ENCODE results near the gene GPC5. TPM values are rescaled to one million over a fixed set of nuclear protein-coding genes. Genes with fewer than 3 reads are reported as not detected.

Gene GPC5
- total and polyA plus RNA-seq, 2 of the 13 experiments (the other 11 are each of a cell fraction or from before 2014, with no cell fraction given): 0.02 to 0.07 TPM

GRCh38 chr13:91745967-91746366 is 347.5 kb downstream of the GPC5 start:
- Histone ChIP-seq H3K9me3 (ENCODE audit: low read length) (no peaks in the 10 kb centered on the region), H4K20me1 (ENCODE audit: insufficient read depth, low read length) (no peaks in the 10 kb centered on the region), H3K4me2 (ENCODE audit: low read depth, low read length) (no peak overlapping the region), H3K36me3 (replicated peaks in 1 of 2; ENCODE audit: control insufficient read depth in 1 of 2, insufficient read depth in 2 of 2, low read length in 2 of 2) (no peaks in the 10 kb centered on the region), H3K9ac (ENCODE audit: insufficient read depth, low read depth, low read length) (no peak overlapping the region), H3K4me3 (replicated peaks in 1 of 3; ENCODE audit: insufficient read depth in 1 of 3, low read depth in 2 of 3, low read length in 3 of 3) (no peak overlapping the region), H2AFZ (ENCODE audit: low read length) (no peak overlapping the region), H3K27me3 (ENCODE audit: control insufficient read depth in 1 of 2, insufficient read depth in 2 of 2, low read length in 2 of 2) (no peaks in the 10 kb centered on the region; a peak in 1 of 5 replicates), H3K4me1 (ENCODE audit: insufficient read depth, low read length) (no peaks in the 10 kb centered on the region), H3K79me2 (ENCODE audit: insufficient read depth, low read length) (no peaks in the 10 kb centered on the region), H3K27ac (ENCODE audit: extremely low read length, insufficient read depth, low read length) (no peak overlapping the region)
- in situ Hi-C loops (cut with HindIII; ENCODE audit: extremely low pct_ligation_motif_present, low pct_unique_long_range_greater_than_20kb): no loop called here
- CTCF ChIA-PET (ENCODE audit: low intra/inter-chr PET ratio, low total read pairs): no interaction called here
- no TSS peak for BruUV-seq (replicated peaks)
- intact Hi-C loops (cut with micrococcal nuclease; ENCODE audit: unreplicated experiment): no loop called here
- WGBS (ENCODE audit: low lambda C conversion rate): 5% methylated on average over 3 of the region's 3 CpGs
- FAIRE-seq (no peak), DNase-seq (ENCODE audit: low spot score) (no peak), ATAC-seq (no peak)
- no peak for TF ChIP-seq ZNF768 (CRISPR knock-in tag; IDR thresholded peaks at IDR 0.05)
- TF ChIP-seq ARID3A (IDR thresholded peaks at IDR 0.05; ENCODE audit: low read depth, low read length): no peak
- TF ChIP-seq ZNF234 (CRISPR knock-in tag; conservative IDR thresholded peaks at IDR 0.05): no peak
- TF ChIP-seq ZNF652 (CRISPR knock-in tag; IDR thresholded peaks at IDR 0.05; ENCODE audit: borderline replicate concordance, low read depth): 0 out of 2 replicates have a peak, but pooled peaks have one; percentile 38
- POLR2A ChIA-PET: no interaction called here

- H3K36me3 ChIP-seq (replicated peaks in 1 of 2; ENCODE audit: control insufficient read depth in 1 of 2, insufficient read depth in 2 of 2, low read length in 2 of 2): no peaks in the 10 kb centered on the region
- no peaks in the 10 kb centered on the region for H3K9me3 ChIP-seq (ENCODE audit: low read length)
- ATAC-seq (peak; percentile 84), DNase-seq (ENCODE audit: low spot score) (peak; percentile 51), FAIRE-seq (no peak)
- H3K4me3 ChIP-seq (replicated peaks in 1 of 3; ENCODE audit: insufficient read depth in 1 of 3, low read depth in 2 of 3, low read length in 3 of 3): no peak overlapping the region
- POLR2A ChIA-PET: no interaction called here
- H3K79me2 ChIP-seq (ENCODE audit: insufficient read depth, low read length): no peaks in the 10 kb centered on the region
- no peak overlapping the region for H3K9ac ChIP-seq (ENCODE audit: insufficient read depth, low read depth, low read length)
- no peaks in the 10 kb centered on the region; a peak in 1 of 5 replicates for H3K27me3 ChIP-seq (ENCODE audit: control insufficient read depth in 1 of 2, insufficient read depth in 2 of 2, low read length in 2 of 2)
- in situ Hi-C loops (cut with HindIII; ENCODE audit: extremely low pct_ligation_motif_present, low pct_unique_long_range_greater_than_20kb): no loop called here
- 0% methylated on average over 2 of the region's 2 CpGs for WGBS (ENCODE audit: low lambda C conversion rate)
- H3K4me1 ChIP-seq (ENCODE audit: insufficient read depth, low read length): no peaks in the 10 kb centered on the region
- intact Hi-C loops (cut with micrococcal nuclease; ENCODE audit: unreplicated experiment): no loop called here
- no TSS peak for BruUV-seq (replicated peaks)
- no peaks in the 10 kb centered on the region for H4K20me1 ChIP-seq (ENCODE audit: insufficient read depth, low read length)
- no peak overlapping the region for H2AFZ ChIP-seq (ENCODE audit: low read length)
- H3K4me2 ChIP-seq (ENCODE audit: low read depth, low read length): no peak overlapping the region
- CTCF ChIA-PET (ENCODE audit: low intra/inter-chr PET ratio, low total read pairs): no interaction called here
- H3K27ac ChIP-seq (ENCODE audit: extremely low read length, insufficient read depth, low read length): no peak overlapping the region
- TF ChIP-seq ZNF75D (CRISPR knock-in tag; IDR thresholded peaks at IDR 0.05; ENCODE audit: borderline replicate concordance) (no peak), CHD2 (IDR thresholded peaks at IDR 0.05; ENCODE audit: low read depth, low read length) (no peak), ZFAT (CRISPR knock-in tag; conservative IDR thresholded peaks at IDR 0.05) (no peak), ZNF280D (CRISPR knock-in tag; IDR thresholded peaks at IDR 0.05) (no peak), GABPA (IDR thresholded peaks at IDR 0.05; ENCODE audit: low read depth, low read length) (no peak), GABPA (CRISPR knock-in tag; IDR thresholded peaks at IDR 0.05; ENCODE audit: low read depth) (no peak), ZFP90 (CRISPR knock-in tag; IDR thresholded peaks at IDR 0.05; ENCODE audit: borderline replicate concordance) (peak; percentile 99; the same call in 1 of the 2 replicates), ZFYVE20 (CRISPR knock-in tag; IDR thresholded peaks at IDR 0.05; ENCODE audit: borderline replicate concordance, low read depth) (no peak), ZNF160 (CRISPR knock-in tag; IDR thresholded peaks at IDR 0.05) (no peak), KLF12 (CRISPR knock-in tag; IDR thresholded peaks at IDR 0.05; ENCODE audit: borderline replicate concordance) (no peak), CEBPB (IDR thresholded peaks at IDR 0.05; ENCODE audit: borderline replicate concordance, low read depth, low read length) (peak; percentile 60; the same call in 1 of the 2 replicates), SPEN (CRISPR knock-in tag; IDR thresholded peaks at IDR 0.05; ENCODE audit: low read depth) (no peak)
These were observed 348.8 kb downstream of the GPC5 start for GRCh38 chr13:91747186-91747585.

All from HepG2 (cell line).